WTC11 (cell line): Measurements from ENCODE around the gene THEM5.

Experiments used
- ARID4B ChIP-seq: sonication (generic); formaldehyde crosslinking; IDR thresholded peaks from 2 replicates; pipeline ENCODE4 v1.8.0; 2023; ENCODE audit warnings: missing genetic modification reagents, mild to moderate bottlenecking, borderline replicate concordance
- ATF1 ChIP-seq: sonication (generic); formaldehyde crosslinking; IDR thresholded peaks from 2 replicates; pipeline ENCODE4 v1.8.1; 2023; ENCODE audit warnings: mild to moderate bottlenecking, moderate library complexity, missing genetic modification reagents
- CREB1 ChIP-seq: sonication (generic); formaldehyde crosslinking; IDR thresholded peaks from 2 replicates; pipeline ENCODE4 v1.8.0; 2023; ENCODE audit warnings: mild to moderate bottlenecking, missing genetic modification reagents
- CTCF ChIP-seq: fragments of 200-600 bp; IDR thresholded peaks from 2 replicates; pipeline ENCODE4 v1.8.0; 2022; ENCODE audit warnings: antibody characterized with exemption
- FOXP4 ChIP-seq: sonication (generic); formaldehyde crosslinking; IDR thresholded peaks from 2 replicates; pipeline ENCODE4 v1.8.0; 2022; ENCODE audit warnings: mild to moderate bottlenecking, missing genetic modification reagents
- IRF1 ChIP-seq: sonication (generic); formaldehyde crosslinking; IDR thresholded peaks from 2 replicates; pipeline ENCODE4 v1.8.0; 2023; ENCODE audit warnings: missing genetic modification reagents
- JUN ChIP-seq: sonication (generic); formaldehyde crosslinking; IDR thresholded peaks from 2 replicates; pipeline ENCODE4 v1.8.0; 2023; ENCODE audit warnings: mild to moderate bottlenecking, missing genetic modification reagents
- TP53 ChIP-seq: sonication (generic); formaldehyde crosslinking; IDR thresholded peaks from 2 replicates; pipeline ENCODE4 v1.8.1; 2023; ENCODE audit warnings: mild to moderate bottlenecking, missing genetic modification reagents
- ZNF317 ChIP-seq: sonication (generic); formaldehyde crosslinking; IDR thresholded peaks from 2 replicates; pipeline ENCODE4 v1.8.1; 2023; ENCODE audit warnings: low read depth, mild to moderate bottlenecking, moderate library complexity, missing genetic modification reagents, borderline replicate concordance

- no peak for TF ChIP-seq JUN
- no peak for TF ChIP-seq IRF1 (CRISPR knock-in tag)
- TF ChIP-seq FOXP4 (CRISPR knock-in tag): no peak
- TF ChIP-seq ARID4B (CRISPR knock-in tag): no peak
- no peak for TF ChIP-seq CTCF
- TF ChIP-seq TP53 (CRISPR knock-in tag): no peak
- no peak for TF ChIP-seq ZNF317 (CRISPR knock-in tag)
- TF ChIP-seq ATF1 (CRISPR knock-in tag): no peak
- no peak for TF ChIP-seq CREB1
Observed at GRCh38 chr1:151853411-151853943, at the start of gene THEM5.
